GM10248 (cell line): ENCODE data around the gene ADORA1.

ENCODE experiments used
- CTCF ChIA-PET: fragments of 300-600 bp; sonication (Branson Sonifier 250); formaldehyde crosslinking; extraction: SDS; loops from one replicate; lab custom pipeline; 2021; ENCODE audit warnings: antibody characterized with exemption; lab: Yijun Ruan, JAX
- POLR2A ChIA-PET: fragments of 350-650 bp; sonication (Branson Sonifier 250); formaldehyde crosslinking; extraction: SDS; loops from one replicate; lab custom pipeline; 2020; ENCODE audit warnings: antibody characterized with exemption; lab: Yijun Ruan, JAX
- DNase-seq: peaks from one replicate; pipeline ENCODE4 v3.0.0; 2012; ENCODE audit errors: extremely low spot score
- CTCF ChIP-seq: IDR thresholded peaks from 2 replicates; pipeline ENCODE4 v1.5.1; 2012; ENCODE audit warnings: mild to moderate bottlenecking, low read depth; ENCODE audit errors: extremely low read depth, missing control alignments, control extremely low read depth

ADORA1 gene

GRCh38 chr1:203168256-203168786 lies 40.8 kb downstream of the ADORA1 start:
- ChIA-PET POLR2A (no interaction called here), CTCF (interaction anchor here (0.9 to 5.7 kb wide), 5 partner anchors 10 to 128 kb away, joined by 3 to 86 read pairs (median 4); no protein-coding TSS in a partner anchor)
- no peak for DNase-seq
- no peak for TF ChIP-seq CTCF

- no peak for DNase-seq
- TF ChIP-seq CTCF, result no peak
- ChIA-PET CTCF (interaction anchor here (0.9 to 5.7 kb wide), 5 partner anchors 10 to 128 kb away, joined by 3 to 86 read pairs (median 4); no protein-coding TSS in a partner anchor), POLR2A (no interaction called here)
These were observed 41.5 kb downstream of the ADORA1 start for GRCh38 chr1:203168991-203169390.

- no peak for TF ChIP-seq CTCF
- CTCF ChIA-PET, result interaction anchor here (1.3 to 5.7 kb wide), 5 partner anchors 22 to 136 kb away, joined by 3 to 86 read pairs (median 5); no protein-coding TSS in a partner anchor
These were observed 42.4 kb downstream of the ADORA1 start for GRCh38 chr1:203169770-203170520.

GRCh38 chr1:203170625-203171330 lies 43.3 kb downstream of the ADORA1 start:
- DNase-seq, result no peak
- POLR2A ChIA-PET, result no interaction called here
- CTCF ChIA-PET, result interaction anchor here (1.0 to 5.7 kb wide), 8 partner anchors 10 to 136 kb away, joined by 3 to 86 read pairs (median 14); no protein-coding TSS in a partner anchor
- TF ChIP-seq CTCF, result no peak

More at GRCh38 chr1:203169770-203170520, 42.4 kb downstream of the ADORA1 start:
- no peak for DNase-seq
- POLR2A ChIA-PET, result no interaction called here

- TF ChIP-seq CTCF, result no peak
- ChIA-PET CTCF (interaction anchor here (0.7 to 5.7 kb wide), 27 partner anchors 9 to 563 kb away, joined by 3 to 86 read pairs (median 6); partner anchors contain the start of genes ADORA1, CHI3L1 and MYOG), POLR2A (no interaction called here)
- DNase-seq, result no peak
These were observed 44.0 kb downstream of the ADORA1 start for GRCh38 chr1:203171341-203172183.
